ENCODE results near the gene PPBP.

- TF ChIP-seq EZH2 (IDR thresholded peaks at IDR 0.05) (no peak), POLR2AphosphoS5 (IDR thresholded peaks at IDR 0.05; ENCODE audit: borderline replicate concordance, low read depth, low read length) (no peak), FOXP2 (optimal IDR thresholded peaks at IDR 0.05; ENCODE audit: control extremely low read depth, extremely low read length, insufficient read depth) (no peak)
Observed at GRCh38 chr4:74015126-74015780, 27.3 kb upstream of the PPBP start.
